Endodermal cell (in vitro differentiated cells): ENCODE results near the gene RALGPS1. TPM values are rescaled to one million over a fixed set of nuclear protein-coding genes. Genes with fewer than 3 reads are reported as not detected.

Experiments
- DNase-seq: peaks from one replicate; pipeline ENCODE4 v3.0.0-alpha.2; 2017
- H3K27ac ChIP-seq: 2 replicates; pipeline ENCODE4 v1.5.1; 2013; ENCODE audit warnings: mild to moderate bottlenecking, low read depth, low read length, moderate library complexity
- H3K27me3 ChIP-seq: 2 replicates; pipeline ENCODE4 v1.6.1; 2013; ENCODE audit warnings: mild to moderate bottlenecking, low read length, moderate library complexity; ENCODE audit not compliant: insufficient read depth, control insufficient read depth, poor library complexity, severe bottlenecking
- H3K36me3 ChIP-seq: 2 replicates; pipeline ENCODE4 v1.7.0; 2013; ENCODE audit warnings: mild to moderate bottlenecking, low read length, moderate library complexity; ENCODE audit not compliant: control insufficient read depth, insufficient read depth
- H3K4me1 ChIP-seq: one replicate; pipeline ENCODE4 v1.7.0; 2013; ENCODE audit warnings: low read length; ENCODE audit not compliant: control insufficient read depth, insufficient read depth
- H3K4me3 ChIP-seq: 2 replicates; pipeline ENCODE4 v1.5.1; 2013; ENCODE audit warnings: mild to moderate bottlenecking, low read length, moderate library complexity
- H3K9ac ChIP-seq: 2 replicates; pipeline ENCODE4 v1.6.1; 2013; ENCODE audit warnings: mild to moderate bottlenecking, low read length, moderate library complexity; ENCODE audit not compliant: poor library complexity, severe bottlenecking; ENCODE audit errors: extremely low read depth
- H3K9me3 ChIP-seq: 2 replicates; pipeline ENCODE4 v1.6.1; 2013; ENCODE audit warnings: mild to moderate bottlenecking, low read length, moderate library complexity; ENCODE audit not compliant: control insufficient read depth
- H3K27ac Mint-ChIP-seq: 2 replicates; pipeline ENCODE4 v1.8.0; 2020; ENCODE audit warnings: mixed read lengths
- H3K27me3 Mint-ChIP-seq: 2 replicates; pipeline ENCODE4 v1.8.0; 2021; ENCODE audit warnings: mild to moderate bottlenecking, mixed read lengths; ENCODE audit not compliant: insufficient read depth
- H3K36me3 Mint-ChIP-seq: 2 replicates; pipeline ENCODE4 v1.8.0; 2020; ENCODE audit warnings: low read depth, mixed read lengths
- H3K4me1 Mint-ChIP-seq: 2 replicates; pipeline ENCODE4 v1.8.0; 2020; ENCODE audit warnings: mixed read lengths
- H3K4me3 Mint-ChIP-seq: 2 replicates; pipeline ENCODE4 v1.8.0; 2020; ENCODE audit warnings: mild to moderate bottlenecking, moderate library complexity, mixed read lengths
- H3K9me3 Mint-ChIP-seq: 2 replicates; pipeline ENCODE4 v1.8.0; 2020; ENCODE audit warnings: mild to moderate bottlenecking, mixed read lengths
- WGBS, 2 experiments: methylation state at CpG; one replicate each; pipeline versions ENCODE4 v1.1.5 to v1.1.7; 2013; ENCODE audit warnings: missing lambda C conversion rate in 2 of 2, mixed read lengths in 1 of 2; ENCODE audit not compliant: insufficient coverage in 1 of 2, insufficient read length in 1 of 2; 5-methylcytosine and 5-hydroxymethylcytosine counted together
- total RNA-seq, 2 donors: library from RNA; stranded (reverse); fragmentation: NEBNext Ultra II Directional in 1 of 2; extraction: Animal tissue kit (Norgen Biotek cat#: 25700) in 1 of 2; gene quantifications; 2 replicates in 1 of 2; 3 replicates in 1 of 2; pipeline ENCODE4 v1.2.1, GENCODE V29; 2021
- TF ChIP-seq, protein P1 (sequence below): fragments of 200-600 bp; sonication (generic); conservative IDR thresholded peaks from 2 replicates; pipeline ENCODE4 v1.5.0; 2021; ENCODE audit warnings: antibody characterized with exemption, mild to moderate bottlenecking

RALGPS1 gene
- total RNA-seq, 2 donors from 2014 or later: 23.3 to 25.0 TPM

DNA sequence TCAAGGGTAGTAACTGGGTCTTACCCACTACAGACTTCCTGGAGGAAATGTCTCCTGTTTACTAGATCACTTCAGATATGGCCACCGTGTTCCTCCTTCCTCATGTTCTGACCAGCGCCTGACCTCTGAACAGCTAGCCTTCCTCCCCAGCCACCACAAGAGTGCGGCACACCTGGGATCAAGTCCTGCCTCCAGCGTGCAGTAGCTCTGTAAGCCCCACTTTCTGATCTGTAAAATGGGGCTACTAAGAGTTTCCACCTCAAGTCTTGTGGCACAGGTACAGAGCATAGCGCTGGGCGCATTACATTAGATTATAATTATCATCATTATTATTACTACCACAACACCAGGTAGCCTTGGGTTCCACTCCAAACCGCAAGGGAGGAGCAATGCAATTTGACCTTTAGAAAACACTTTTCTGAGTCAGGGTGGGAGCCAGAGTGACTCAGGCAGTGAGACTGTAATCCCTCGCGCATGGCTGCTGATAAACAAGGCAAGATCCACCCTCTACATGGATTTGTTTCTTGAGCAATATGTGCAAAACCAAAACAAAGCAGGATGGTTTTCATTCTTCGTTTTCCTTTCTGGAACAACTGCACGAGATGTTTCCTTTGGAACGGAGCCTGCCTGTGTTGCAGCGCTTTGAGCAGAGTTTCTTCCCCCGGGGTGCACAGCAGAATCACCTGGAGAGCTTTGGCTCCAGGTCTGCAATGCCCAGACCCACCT, 272.8 kb downstream of the RALGPS1 start:
- no peak overlapping the region for H3K9ac ChIP-seq
- H3K4me3 ChIP-seq: no peak overlapping the region
- H3K36me3 ChIP-seq: no peaks in the 10 kb centered on the region
- H3K27me3 ChIP-seq: no peaks in the 10 kb centered on the region
- Mint-ChIP-seq H3K4me1 (peaks cover 29% of the 10 kb centered on the region), H3K4me3 (no peak overlapping the region), H3K36me3 (no peaks in the 10 kb centered on the region), H3K27me3 (no peaks in the 10 kb centered on the region), H3K9me3 (no peaks in the 10 kb centered on the region), H3K27ac (peak overlapping the region; percentile 42)
- H3K4me1 ChIP-seq: no peaks in the 10 kb centered on the region
- 92 to 96% methylated on average over 12 to 14 of the region's 14 CpGs for WGBS, 2 experiments
- H3K27ac ChIP-seq: no peak overlapping the region
- TF ChIP-seq, protein P1, sequence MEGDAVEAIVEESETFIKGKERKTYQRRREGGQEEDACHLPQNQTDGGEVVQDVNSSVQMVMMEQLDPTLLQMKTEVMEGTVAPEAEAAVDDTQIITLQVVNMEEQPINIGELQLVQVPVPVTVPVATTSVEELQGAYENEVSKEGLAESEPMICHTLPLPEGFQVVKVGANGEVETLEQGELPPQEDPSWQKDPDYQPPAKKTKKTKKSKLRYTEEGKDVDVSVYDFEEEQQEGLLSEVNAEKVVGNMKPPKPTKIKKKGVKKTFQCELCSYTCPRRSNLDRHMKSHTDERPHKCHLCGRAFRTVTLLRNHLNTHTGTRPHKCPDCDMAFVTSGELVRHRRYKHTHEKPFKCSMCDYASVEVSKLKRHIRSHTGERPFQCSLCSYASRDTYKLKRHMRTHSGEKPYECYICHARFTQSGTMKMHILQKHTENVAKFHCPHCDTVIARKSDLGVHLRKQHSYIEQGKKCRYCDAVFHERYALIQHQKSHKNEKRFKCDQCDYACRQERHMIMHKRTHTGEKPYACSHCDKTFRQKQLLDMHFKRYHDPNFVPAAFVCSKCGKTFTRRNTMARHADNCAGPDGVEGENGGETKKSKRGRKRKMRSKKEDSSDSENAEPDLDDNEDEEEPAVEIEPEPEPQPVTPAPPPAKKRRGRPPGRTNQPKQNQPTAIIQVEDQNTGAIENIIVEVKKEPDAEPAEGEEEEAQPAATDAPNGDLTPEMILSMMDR: no peak
- no peaks in the 10 kb centered on the region for H3K9me3 ChIP-seq
- no peak for DNase-seq

DNA sequence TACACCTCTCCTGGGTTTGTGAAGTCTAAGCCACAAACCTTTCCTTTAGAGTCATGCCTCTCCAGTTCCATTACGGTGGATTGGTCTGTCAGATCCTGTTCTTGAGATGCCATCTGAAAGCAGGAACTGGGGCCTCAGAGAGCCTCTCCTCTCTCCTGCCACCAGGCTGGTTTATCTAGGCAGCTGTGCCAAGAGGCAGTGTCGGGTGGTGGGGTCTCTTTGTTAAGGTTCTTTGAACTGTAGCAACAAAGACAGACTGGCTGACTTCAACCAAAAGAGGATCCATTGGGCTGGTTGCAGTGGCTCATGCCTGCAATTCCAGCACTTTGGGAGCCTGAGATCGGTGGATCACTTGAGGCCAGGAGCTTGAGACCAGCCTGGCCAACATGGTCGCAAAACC, 273.8 kb downstream of the RALGPS1 start:
- Mint-ChIP-seq H3K27me3 (no peaks in the 10 kb centered on the region), H3K4me3 (no peak overlapping the region), H3K4me1 (peaks cover 22% of the 10 kb centered on the region), H3K9me3 (no peaks in the 10 kb centered on the region), H3K27ac (no peak overlapping the region), H3K36me3 (no peaks in the 10 kb centered on the region)
- DNase-seq: no peak
- Histone ChIP-seq H3K9me3 (no peaks in the 10 kb centered on the region), H3K4me3 (no peak overlapping the region), H3K36me3 (no peaks in the 10 kb centered on the region), H3K27ac (no peak overlapping the region), H3K9ac (no peak overlapping the region), H3K4me1 (no peaks in the 10 kb centered on the region), H3K27me3 (no peaks in the 10 kb centered on the region)
- TF ChIP-seq, protein P1: no peak
- 85 to 97% methylated on average over 2 to 4 of the region's 4 CpGs for WGBS, 2 experiments

DNA sequence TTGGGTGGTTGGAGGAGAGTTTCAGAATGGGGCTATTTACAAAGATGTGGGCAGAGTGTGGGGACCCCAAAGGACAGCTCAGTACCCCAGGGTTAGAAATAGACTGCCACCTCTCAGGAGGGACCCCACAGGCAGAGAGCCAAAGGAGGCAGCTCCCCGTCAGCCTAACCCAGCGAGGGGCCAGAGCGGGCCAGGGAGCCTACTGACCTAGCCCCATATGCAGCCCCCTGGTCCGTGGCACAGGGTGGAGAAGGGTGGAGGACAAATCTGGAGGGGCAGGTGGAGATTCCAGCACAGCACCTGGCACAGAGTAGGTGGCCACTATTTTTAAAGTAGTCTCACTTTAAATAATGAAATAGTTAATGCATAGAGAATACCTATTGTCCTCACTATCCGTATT, 275.0 kb downstream of the RALGPS1 start:
- H3K4me1 ChIP-seq: no peaks in the 10 kb centered on the region
- DNase-seq: no peak
- Mint-ChIP-seq H3K4me3 (no peak overlapping the region), H3K27me3 (no peaks in the 10 kb centered on the region), H3K9me3 (no peaks in the 10 kb centered on the region), H3K4me1 (peaks cover 15% of the 10 kb centered on the region), H3K27ac (no peak overlapping the region), H3K36me3 (no peaks in the 10 kb centered on the region)
- 94 to 96% methylated on average over 5 of the region's 5 CpGs for whole genome bisulfite sequencing, 2 experiments
- H3K27ac ChIP-seq: no peak overlapping the region
- no peaks in the 10 kb centered on the region for H3K9me3 ChIP-seq
- H3K9ac ChIP-seq: no peak overlapping the region
- no peaks in the 10 kb centered on the region for H3K36me3 ChIP-seq
- TF ChIP-seq, protein P1: no peak
- no peak overlapping the region for H3K4me3 ChIP-seq
- no peaks in the 10 kb centered on the region for H3K27me3 ChIP-seq
